MM.1S (cell line): ENCODE data around the gene CMTM5.

ENCODE experiments used
- EZH2 ChIP-seq: fragments of 300-600 bp; sonication (generic); optimal IDR thresholded peaks from 2 replicates; pipeline ENCODE3; 2017; ENCODE audit warnings: low read depth, mild to moderate bottlenecking, antibody characterized with exemption, low read length, mixed read lengths
- EZH2phosphoT487 ChIP-seq: fragments of 300-600 bp; sonication (generic); IDR thresholded peaks from 2 replicates; pipeline ENCODE4 v1.6.1; 2018; ENCODE audit warnings: antibody characterized with exemption, low read length
- TF ChIP-seq, protein P1 (sequence below): fragments of 300-600 bp; sonication (generic); IDR thresholded peaks from 2 replicates; pipeline ENCODE4 v1.5.1; 2016; ENCODE audit warnings: antibody characterized with exemption, low read length, mixed read lengths

DNA sequence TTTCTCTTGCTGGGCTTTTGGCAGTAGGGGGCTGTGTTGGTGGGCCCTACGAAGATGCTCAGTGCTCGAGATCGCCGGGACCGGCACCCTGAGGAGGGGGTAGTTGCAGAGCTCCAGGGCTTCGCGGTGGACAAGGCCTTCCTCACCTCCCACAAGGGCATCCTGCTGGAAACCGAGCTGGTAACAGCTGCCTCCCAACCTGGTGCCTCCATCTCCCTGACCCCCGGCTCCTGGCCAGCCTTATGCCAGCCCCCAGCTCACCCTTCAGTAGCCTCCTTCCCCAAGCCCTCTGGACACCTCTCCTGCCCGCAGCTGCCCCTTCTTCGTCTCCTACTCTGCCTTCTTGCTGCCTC lies 328 bp downstream of the CMTM5 start:
- TF ChIP-seq, protein P1, sequence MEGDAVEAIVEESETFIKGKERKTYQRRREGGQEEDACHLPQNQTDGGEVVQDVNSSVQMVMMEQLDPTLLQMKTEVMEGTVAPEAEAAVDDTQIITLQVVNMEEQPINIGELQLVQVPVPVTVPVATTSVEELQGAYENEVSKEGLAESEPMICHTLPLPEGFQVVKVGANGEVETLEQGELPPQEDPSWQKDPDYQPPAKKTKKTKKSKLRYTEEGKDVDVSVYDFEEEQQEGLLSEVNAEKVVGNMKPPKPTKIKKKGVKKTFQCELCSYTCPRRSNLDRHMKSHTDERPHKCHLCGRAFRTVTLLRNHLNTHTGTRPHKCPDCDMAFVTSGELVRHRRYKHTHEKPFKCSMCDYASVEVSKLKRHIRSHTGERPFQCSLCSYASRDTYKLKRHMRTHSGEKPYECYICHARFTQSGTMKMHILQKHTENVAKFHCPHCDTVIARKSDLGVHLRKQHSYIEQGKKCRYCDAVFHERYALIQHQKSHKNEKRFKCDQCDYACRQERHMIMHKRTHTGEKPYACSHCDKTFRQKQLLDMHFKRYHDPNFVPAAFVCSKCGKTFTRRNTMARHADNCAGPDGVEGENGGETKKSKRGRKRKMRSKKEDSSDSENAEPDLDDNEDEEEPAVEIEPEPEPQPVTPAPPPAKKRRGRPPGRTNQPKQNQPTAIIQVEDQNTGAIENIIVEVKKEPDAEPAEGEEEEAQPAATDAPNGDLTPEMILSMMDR = no peak
- TF ChIP-seq EZH2 (no peak), EZH2phosphoT487 (no peak)
